ENCODE results near the gene SPDYE18. TPM values are rescaled to one million over a fixed set of nuclear protein-coding genes. Genes with fewer than 3 reads are reported as not detected.
"Not testable (repeated sequence)": the region's sequence is repeated elsewhere in the genome, so short reads cannot be mapped to it uniquely, and the experiment has no call there.

SPDYE18 gene
- total RNA-seq, result 0.40 TPM
- long read RNA-seq, result 0 reads

- DNase-seq; intact Hi-C loops (cut with micrococcal nuclease); ATAC-seq: not testable (repeated sequence)
Measured at GRCh38 chr7:77062557-77062956, at the start of gene SPDYE18. Gene SPDYE18 (minus strand): TSS chr7:77062558. CDS start chr7:77060512, 2,046 bp downstream.

- DNase-seq; ATAC-seq; intact Hi-C loops (cut with micrococcal nuclease): not testable (repeated sequence)
Measured at GRCh38 chr7:77108362-77108761, 46.0 kb upstream of the SPDYE18 start.

GRCh38 chr7:77107659-77108058, 45.3 kb upstream of the SPDYE18 start:
- intact Hi-C loops (cut with micrococcal nuclease); DNase-seq: not testable (repeated sequence)
- ATAC-seq, result peak; percentile 57

- DNase-seq; intact Hi-C loops (cut with micrococcal nuclease); ATAC-seq: not testable (repeated sequence)
Measured at GRCh38 chr7:77105904-77106303, 43.5 kb upstream of the SPDYE18 start.

GRCh38 chr7:77102671-77103070, 40.3 kb upstream of the SPDYE18 start:
- ATAC-seq; intact Hi-C loops (cut with micrococcal nuclease); DNase-seq: not testable (repeated sequence)

GRCh38 chr7:77101187-77101586, 38.8 kb upstream of the SPDYE18 start:
- intact Hi-C loops (cut with micrococcal nuclease); DNase-seq; ATAC-seq: not testable (repeated sequence)

GRCh38 chr7:77100501-77100900, 38.1 kb upstream of the SPDYE18 start:
- ATAC-seq; DNase-seq; intact Hi-C loops (cut with micrococcal nuclease): not testable (repeated sequence)

- intact Hi-C loops (cut with micrococcal nuclease); ATAC-seq; DNase-seq: not testable (repeated sequence)
Measured at GRCh38 chr7:77092301-77092700, 29.9 kb upstream of the SPDYE18 start.

- ATAC-seq; intact Hi-C loops (cut with micrococcal nuclease); DNase-seq: not testable (repeated sequence)
Measured at GRCh38 chr7:77082192-77082591, 19.8 kb upstream of the SPDYE18 start.

- intact Hi-C loops (cut with micrococcal nuclease); DNase-seq; ATAC-seq: not testable (repeated sequence)
Measured at GRCh38 chr7:77080236-77080635, 17.9 kb upstream of the SPDYE18 start.

- ATAC-seq, result peak; percentile 34
- intact Hi-C loops (cut with micrococcal nuclease); DNase-seq: not testable (repeated sequence)
Measured at GRCh38 chr7:77079624-77080023, 17.3 kb upstream of the SPDYE18 start.

- DNase-seq; intact Hi-C loops (cut with micrococcal nuclease): not testable (repeated sequence)
Measured at GRCh38 chr7:77079112-77079511, 16.8 kb upstream of the SPDYE18 start.

GRCh38 chr7:77077060-77077459, 14.7 kb upstream of the SPDYE18 start:
- intact Hi-C loops (cut with micrococcal nuclease); DNase-seq; ATAC-seq: not testable (repeated sequence)

More at GRCh38 chr7:77079112-77079511, 16.8 kb upstream of the SPDYE18 start:
- ATAC-seq, result peak; percentile 99

GRCh38 chr7:77074786-77075396, 12.5 kb upstream of the SPDYE18 start:
- ATAC-seq; intact Hi-C loops (cut with micrococcal nuclease): not testable (repeated sequence)

GRCh38 chr7:77071108-77071507, 8.8 kb upstream of the SPDYE18 start:
- intact Hi-C loops (cut with micrococcal nuclease); ATAC-seq: not testable (repeated sequence)

More at GRCh38 chr7:77074786-77075396, 12.5 kb upstream of the SPDYE18 start:
- DNase-seq, result not testable (repeated sequence)

GRCh38 chr7:77065869-77066268, 3.5 kb upstream of the SPDYE18 start:
- DNase-seq; ATAC-seq; intact Hi-C loops (cut with micrococcal nuclease): not testable (repeated sequence)

More at GRCh38 chr7:77071108-77071507, 8.8 kb upstream of the SPDYE18 start:
- not testable (repeated sequence) for DNase-seq

- DNase-seq; intact Hi-C loops (cut with micrococcal nuclease): not testable (repeated sequence)
- peak; percentile 31 for ATAC-seq
Measured at GRCh38 chr7:77063732-77064131, 1.4 kb upstream of the SPDYE18 start.

GRCh38 chr7:77032261-77032660, 30.1 kb downstream of the SPDYE18 start, which contains the start of gene SPDYE17:
Gene SPDYE17 (minus strand): TSS chr7:77032361. CDS start chr7:77030570, 1,791 bp downstream.
- DNase-seq; ATAC-seq; intact Hi-C loops (cut with micrococcal nuclease): not testable (repeated sequence)

- intact Hi-C loops (cut with micrococcal nuclease); DNase-seq; ATAC-seq: not testable (repeated sequence)
Measured at GRCh38 chr7:77026349-77026748, 36.0 kb downstream of the SPDYE18 start.

GRCh38 chr7:77010074-77010680, 52.2 kb downstream of the SPDYE18 start:
- intact Hi-C loops (cut with micrococcal nuclease); ATAC-seq; DNase-seq: not testable (repeated sequence)
